ENCODE data around the gene HPCAL4. TPM values are rescaled to one million over a fixed set of nuclear protein-coding genes. Genes with fewer than 3 reads are reported as not detected.

Gene HPCAL4
- total RNA-seq, 2 donors from 2014 or later: 0.07 to 0.16 TPM

DNA sequence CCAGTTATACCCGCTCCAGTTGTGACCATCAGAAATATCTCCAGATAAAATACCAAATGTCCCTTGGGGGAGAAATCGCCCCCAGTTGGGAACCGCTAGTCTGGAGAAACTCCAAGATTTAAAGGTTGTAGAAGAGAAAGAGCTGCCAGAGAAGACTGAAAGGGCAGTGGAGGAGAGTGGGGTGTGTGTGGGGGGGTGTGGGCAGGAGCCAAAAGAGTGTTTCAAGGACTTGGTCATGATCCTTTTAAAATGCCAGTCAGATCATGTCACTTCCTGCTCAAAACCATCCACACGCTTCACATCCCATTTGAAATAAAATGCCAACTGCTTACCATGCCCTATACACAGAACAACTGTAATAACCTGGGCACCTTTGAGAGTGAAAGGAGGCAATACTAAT is 48.4 kb downstream of the HPCAL4 start:
- DNase-seq: no peak
- TF ChIP-seq, protein P1, sequence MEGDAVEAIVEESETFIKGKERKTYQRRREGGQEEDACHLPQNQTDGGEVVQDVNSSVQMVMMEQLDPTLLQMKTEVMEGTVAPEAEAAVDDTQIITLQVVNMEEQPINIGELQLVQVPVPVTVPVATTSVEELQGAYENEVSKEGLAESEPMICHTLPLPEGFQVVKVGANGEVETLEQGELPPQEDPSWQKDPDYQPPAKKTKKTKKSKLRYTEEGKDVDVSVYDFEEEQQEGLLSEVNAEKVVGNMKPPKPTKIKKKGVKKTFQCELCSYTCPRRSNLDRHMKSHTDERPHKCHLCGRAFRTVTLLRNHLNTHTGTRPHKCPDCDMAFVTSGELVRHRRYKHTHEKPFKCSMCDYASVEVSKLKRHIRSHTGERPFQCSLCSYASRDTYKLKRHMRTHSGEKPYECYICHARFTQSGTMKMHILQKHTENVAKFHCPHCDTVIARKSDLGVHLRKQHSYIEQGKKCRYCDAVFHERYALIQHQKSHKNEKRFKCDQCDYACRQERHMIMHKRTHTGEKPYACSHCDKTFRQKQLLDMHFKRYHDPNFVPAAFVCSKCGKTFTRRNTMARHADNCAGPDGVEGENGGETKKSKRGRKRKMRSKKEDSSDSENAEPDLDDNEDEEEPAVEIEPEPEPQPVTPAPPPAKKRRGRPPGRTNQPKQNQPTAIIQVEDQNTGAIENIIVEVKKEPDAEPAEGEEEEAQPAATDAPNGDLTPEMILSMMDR (IDR thresholded peaks at IDR 0.05): no peak

DNA sequence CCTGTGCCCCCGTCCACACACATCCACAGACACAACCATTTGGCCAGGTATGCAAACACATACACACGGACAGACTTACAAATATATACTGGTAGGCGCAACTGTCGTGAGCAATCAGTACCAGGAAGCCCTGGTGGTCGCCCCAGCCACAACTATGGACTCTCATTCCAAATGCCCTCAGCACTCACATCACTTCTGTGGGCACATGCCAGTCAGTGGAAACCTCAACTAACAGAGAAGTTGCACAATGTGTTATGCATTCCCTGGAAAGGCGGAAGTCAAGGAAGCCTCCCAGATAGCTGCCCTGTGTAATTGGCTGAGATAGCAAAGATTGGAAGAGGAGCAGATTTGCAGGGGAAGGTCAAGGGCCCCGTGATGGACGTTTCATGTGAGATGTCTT is 50.4 kb downstream of the HPCAL4 start:
- Histone ChIP-seq H3K36me3 (no peaks in the 10 kb centered on the region), H3K27ac (no peak overlapping the region), H3K9ac (ENCODE audit: low read depth in 2 of 2, low read length in 2 of 2) (no peak overlapping the region), H3K9me3 (no peaks in the 10 kb centered on the region), H3K27me3 (no peaks in the 10 kb centered on the region), H3K4me3 (no peak overlapping the region), H3K4me1 (no peaks in the 10 kb centered on the region)
- TF ChIP-seq, protein P1 (IDR thresholded peaks at IDR 0.05): no peak
- intact Hi-C loops (cut with DNase I): no loop called here
- no peak for DNase-seq

More for the DNA sequence above, 48.4 kb downstream of the HPCAL4 start:
- Histone ChIP-seq H3K27me3 (no peaks in the 10 kb centered on the region), H3K4me1 (no peaks in the 10 kb centered on the region), H3K4me3 (no peak overlapping the region), H3K9me3 (no peaks in the 10 kb centered on the region), H3K36me3 (no peaks in the 10 kb centered on the region), H3K27ac (no peak overlapping the region), H3K9ac (ENCODE audit: low read depth in 2 of 2, low read length in 2 of 2) (no peak overlapping the region)
- intact Hi-C loops (cut with DNase I): no loop called here

DNA sequence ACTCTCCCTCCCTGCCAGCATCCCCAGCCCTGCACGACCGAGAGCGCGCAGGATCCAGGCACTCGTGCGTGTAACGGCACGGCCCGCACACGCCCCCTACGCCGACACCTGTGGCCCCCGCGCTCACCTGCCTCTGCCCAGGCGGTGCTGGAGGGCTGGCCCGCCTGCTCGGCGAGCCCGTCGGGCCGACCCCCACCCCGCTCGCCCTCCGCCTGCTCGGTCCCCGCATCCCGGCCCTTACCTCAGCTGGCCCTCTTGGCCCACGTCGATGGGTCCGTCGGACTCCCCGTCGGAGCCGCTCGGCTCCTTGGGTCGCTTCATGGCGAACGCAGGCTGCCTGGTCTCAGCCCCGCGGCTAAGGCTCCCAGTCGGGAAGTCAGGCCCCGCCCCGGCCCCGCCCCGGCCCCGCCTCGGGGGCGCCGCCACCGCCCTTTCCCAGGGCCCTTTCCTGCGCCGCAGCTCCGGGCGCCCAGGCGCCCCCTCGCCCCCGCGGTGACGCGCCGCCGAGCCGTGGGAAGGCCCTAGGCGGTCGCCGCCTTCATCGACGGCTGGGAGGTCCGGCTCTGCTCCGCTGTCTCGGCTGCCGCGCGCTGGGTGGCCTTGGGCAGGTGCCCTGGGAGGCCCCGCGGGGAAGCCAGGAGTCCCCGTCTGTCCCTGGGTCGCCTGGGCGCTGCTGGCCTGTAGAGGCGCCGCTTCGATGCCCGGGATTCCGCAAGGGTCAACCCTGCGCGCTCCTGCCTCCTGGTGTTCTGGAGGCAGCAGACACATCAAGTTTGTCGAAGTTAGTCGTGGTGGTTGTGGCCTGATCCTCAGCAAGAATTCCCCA is 51.7 kb downstream of the HPCAL4 start, which contains the start of gene HEYL:
TSS of gene HEYL (minus strand) at position 339 of the 826 bp plus-strand sequence. CDS start at position 321, 18 bp downstream.
- Histone ChIP-seq H3K9ac (ENCODE audit: low read depth in 2 of 2, low read length in 2 of 2) (peak within 1 kb of the TSS; percentile 63 to 73), H3K27ac (no peak within 1 kb of the TSS)
- TF ChIP-seq, protein P1 (IDR thresholded peaks at IDR 0.05): peak; percentile 15

DNA sequence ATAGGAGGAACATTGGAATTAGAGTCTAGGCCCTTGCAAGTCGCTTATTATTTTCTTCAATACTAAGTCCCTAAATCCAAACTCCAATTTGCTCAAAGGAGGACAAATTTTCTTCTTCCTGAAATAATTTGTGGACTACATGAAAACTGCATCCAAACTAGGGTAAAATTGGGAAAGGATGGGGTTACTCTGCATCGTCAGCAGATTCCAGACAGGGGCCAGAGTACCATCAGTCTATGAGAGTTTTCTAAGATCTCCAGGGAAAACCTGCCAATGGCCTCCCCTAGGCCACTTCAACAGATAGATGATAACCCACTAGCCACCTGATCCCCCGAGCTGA is 52.3 kb downstream of the HPCAL4 start:
- H3K9ac ChIP-seq (ENCODE audit: low read depth in 2 of 2, low read length in 2 of 2): peak overlapping the region in 1 of 2 donors; percentile 63
- H3K4me3 ChIP-seq: peak overlapping the region; percentile 42
- intact Hi-C loops (cut with DNase I): no loop called here
- H3K27ac ChIP-seq: no peak overlapping the region
- TF ChIP-seq, protein P1 (IDR thresholded peaks at IDR 0.05): no peak
- no peak for DNase-seq
- no peaks in the 10 kb centered on the region for H3K4me1 ChIP-seq
- H3K36me3 ChIP-seq: no peaks in the 10 kb centered on the region
- H3K9me3 ChIP-seq: no peaks in the 10 kb centered on the region
- no peaks in the 10 kb centered on the region for H3K27me3 ChIP-seq

More for the DNA sequence above, 51.7 kb downstream of the HPCAL4 start, which contains the start of gene HEYL:
- H3K36me3 ChIP-seq: no peaks in the 10 kb centered on the region
- no peaks in the 10 kb centered on the region for H3K9me3 ChIP-seq
- intact Hi-C loops (cut with DNase I): no loop called here
- DNase-seq: peak; percentile 77
- H3K27me3 ChIP-seq: no peaks in the 10 kb centered on the region
- peak within 1 kb of the TSS; percentile 42 for H3K4me3 ChIP-seq
- no peaks in the 10 kb centered on the region for H3K4me1 ChIP-seq

DNA sequence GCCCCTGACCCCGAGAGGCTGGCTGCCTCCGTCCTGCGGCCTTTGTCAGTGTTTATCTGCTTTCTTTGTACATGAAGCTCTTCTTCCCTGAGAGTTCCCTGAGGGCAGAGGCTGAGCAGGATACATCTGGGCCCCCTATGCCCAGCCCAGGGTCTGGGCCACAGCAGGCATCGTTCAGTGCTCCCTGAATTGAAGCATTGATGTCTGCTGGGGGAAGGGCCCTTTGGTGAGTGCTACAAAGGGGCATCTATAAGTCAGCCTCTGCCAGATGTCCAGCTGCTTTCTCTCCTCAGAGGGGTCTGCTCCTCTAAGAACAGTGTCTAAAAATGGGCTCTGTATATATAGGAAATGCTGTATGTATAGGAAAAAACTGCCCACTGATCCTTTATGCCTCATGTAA is 53.9 kb downstream of the HPCAL4 start:
- Histone ChIP-seq H3K9me3 (no peaks in the 10 kb centered on the region), H3K4me1 (no peaks in the 10 kb centered on the region), H3K27ac (no peak overlapping the region), H3K36me3 (no peaks in the 10 kb centered on the region), H3K27me3 (no peaks in the 10 kb centered on the region), H3K9ac (ENCODE audit: low read depth in 2 of 2, low read length in 2 of 2) (no peak overlapping the region), H3K4me3 (no peak overlapping the region)
- intact Hi-C loops (cut with DNase I): no loop called here
- no peak for DNase-seq
- TF ChIP-seq, protein P1 (IDR thresholded peaks at IDR 0.05): no peak
